ENCODE data around the gene SLC12A2.

DNA sequence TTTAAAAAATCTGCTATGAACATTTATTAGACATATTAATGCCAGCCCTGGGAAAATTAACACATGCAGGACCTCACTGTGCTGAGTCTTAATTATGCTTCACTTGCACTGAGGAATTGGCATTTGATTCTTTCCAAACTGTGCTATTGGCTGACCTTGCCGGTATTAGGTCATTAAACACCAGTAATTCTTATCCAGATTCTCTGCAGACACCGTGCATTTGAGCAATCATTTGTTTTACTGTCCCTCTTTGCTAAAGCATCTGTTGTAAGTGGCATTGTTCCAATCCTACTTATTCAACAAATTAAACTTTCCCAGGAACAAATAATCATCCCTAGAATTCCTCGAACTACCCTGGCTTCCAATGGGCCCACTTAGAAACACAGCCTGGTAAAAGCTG is 145.0 kb downstream of the SLC12A2 start:
- TF ChIP-seq, protein P1, sequence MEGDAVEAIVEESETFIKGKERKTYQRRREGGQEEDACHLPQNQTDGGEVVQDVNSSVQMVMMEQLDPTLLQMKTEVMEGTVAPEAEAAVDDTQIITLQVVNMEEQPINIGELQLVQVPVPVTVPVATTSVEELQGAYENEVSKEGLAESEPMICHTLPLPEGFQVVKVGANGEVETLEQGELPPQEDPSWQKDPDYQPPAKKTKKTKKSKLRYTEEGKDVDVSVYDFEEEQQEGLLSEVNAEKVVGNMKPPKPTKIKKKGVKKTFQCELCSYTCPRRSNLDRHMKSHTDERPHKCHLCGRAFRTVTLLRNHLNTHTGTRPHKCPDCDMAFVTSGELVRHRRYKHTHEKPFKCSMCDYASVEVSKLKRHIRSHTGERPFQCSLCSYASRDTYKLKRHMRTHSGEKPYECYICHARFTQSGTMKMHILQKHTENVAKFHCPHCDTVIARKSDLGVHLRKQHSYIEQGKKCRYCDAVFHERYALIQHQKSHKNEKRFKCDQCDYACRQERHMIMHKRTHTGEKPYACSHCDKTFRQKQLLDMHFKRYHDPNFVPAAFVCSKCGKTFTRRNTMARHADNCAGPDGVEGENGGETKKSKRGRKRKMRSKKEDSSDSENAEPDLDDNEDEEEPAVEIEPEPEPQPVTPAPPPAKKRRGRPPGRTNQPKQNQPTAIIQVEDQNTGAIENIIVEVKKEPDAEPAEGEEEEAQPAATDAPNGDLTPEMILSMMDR (conservative IDR thresholded peaks at IDR 0.05) = no peak
- no peak for TF ChIP-seq ZFX (IDR thresholded peaks at IDR 0.05)
